Type B pancreatic cell (in vitro differentiated cells): ENCODE data around the gene SMCO2. TPM values are rescaled to one million over a fixed set of nuclear protein-coding genes. Genes with fewer than 3 reads are reported as not detected.

ENCODE experiments used
- DNase-seq: peaks from one replicate; pipeline ENCODE4 v3.0.0; 2021; ENCODE audit warnings: mixed read lengths; ENCODE audit not compliant: unreplicated experiment; ENCODE audit errors: extremely low spot score
- H3K27ac Mint-ChIP-seq: 2 replicates; pipeline ENCODE4 v1.8.0; 2021; ENCODE audit warnings: mild to moderate bottlenecking, mixed read lengths
- H3K27me3 Mint-ChIP-seq: 2 replicates; pipeline ENCODE4 v1.8.0; 2021; ENCODE audit warnings: mixed read lengths
- H3K36me3 Mint-ChIP-seq: 2 replicates; pipeline ENCODE4 v1.8.0; 2021; ENCODE audit warnings: mixed read lengths
- H3K4me1 Mint-ChIP-seq: one replicate; pipeline ENCODE4 v1.8.0; 2021; ENCODE audit warnings: mixed read lengths; ENCODE audit not compliant: unreplicated experiment
- H3K4me3 Mint-ChIP-seq: 2 replicates; pipeline ENCODE4 v1.8.0; 2021; ENCODE audit warnings: mild to moderate bottlenecking, mixed read lengths
- H3K9me3 Mint-ChIP-seq: 2 replicates; pipeline ENCODE4 v1.8.0; 2021; ENCODE audit warnings: mixed read lengths
- CTCF ChIP-seq: fragments of 200-600 bp; sonication (generic); conservative IDR thresholded peaks from 2 replicates; pipeline ENCODE4 v1.5.0; 2021; ENCODE audit warnings: antibody characterized with exemption, mild to moderate bottlenecking
- total RNA-seq: library from RNA; stranded (reverse); gene quantifications from 2 replicates; pipeline ENCODE4 v1.2.1, GENCODE V29; 2021; ENCODE audit warnings: low replicate concordance

SMCO2 gene
- total RNA-seq, 1 donor from 2014 or later, result not detected

DNA sequence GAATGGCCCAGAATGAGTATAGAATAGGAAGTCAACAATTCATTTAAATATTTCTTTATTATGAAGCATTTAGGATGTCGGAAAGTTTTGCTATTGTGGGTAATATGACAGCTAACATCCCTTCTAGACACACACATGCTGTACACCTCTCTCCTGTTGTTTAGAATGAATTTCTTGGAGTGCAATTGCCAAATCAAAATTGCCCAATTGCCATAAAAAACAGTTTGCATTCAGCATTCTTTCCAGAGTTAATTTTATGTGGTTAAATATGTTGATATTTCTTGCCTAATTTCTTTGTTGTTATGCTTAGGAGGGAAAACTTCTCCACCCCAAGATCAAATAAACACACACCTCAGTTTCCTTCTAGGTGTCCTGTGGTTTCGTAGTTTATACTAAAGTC lies 16.9 kb upstream of the SMCO2 start:
- peaks cover 13% of the 10 kb centered on the region for H3K36me3 Mint-ChIP-seq
- no peaks in the 10 kb centered on the region for H3K27me3 Mint-ChIP-seq
- no peak overlapping the region for H3K27ac Mint-ChIP-seq
- peaks cover 10% of the 10 kb centered on the region for H3K9me3 Mint-ChIP-seq
- TF ChIP-seq CTCF, result no peak
- no peak overlapping the region for H3K4me3 Mint-ChIP-seq
- no peak for DNase-seq
- no peaks in the 10 kb centered on the region for H3K4me1 Mint-ChIP-seq

DNA sequence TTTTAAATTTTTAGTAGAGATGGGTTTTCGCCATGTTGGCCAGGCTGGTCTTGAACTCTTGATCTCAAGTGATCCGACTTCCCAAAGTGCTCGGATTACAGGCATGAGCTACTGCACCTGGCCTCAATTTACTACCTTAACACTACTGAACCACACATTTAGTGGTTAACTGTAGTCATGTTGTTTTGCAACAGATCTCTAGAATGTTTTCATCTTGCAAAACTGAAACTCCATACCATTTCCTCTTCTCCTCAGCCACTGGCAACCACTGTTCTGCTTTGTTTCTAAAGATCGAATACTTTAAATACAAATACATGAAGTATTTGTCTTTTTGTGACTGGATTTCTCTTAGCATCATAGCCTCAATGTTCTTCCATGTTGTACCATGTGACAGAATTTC lies 15.4 kb upstream of the SMCO2 start:
- no peak for TF ChIP-seq CTCF
- Mint-ChIP-seq H3K27ac (no peak overlapping the region), H3K4me1 (no peaks in the 10 kb centered on the region), H3K27me3 (no peaks in the 10 kb centered on the region), H3K9me3 (peaks cover 10% of the 10 kb centered on the region), H3K36me3 (peaks cover 11% of the 10 kb centered on the region), H3K4me3 (no peak overlapping the region)
- DNase-seq, result no peak

- DNase-seq, result no peak
- Mint-ChIP-seq H3K27ac (no peak overlapping the region), H3K27me3 (peaks cover 9% of the 10 kb centered on the region), H3K36me3 (peaks cover 16% of the 10 kb centered on the region), H3K9me3 (peaks cover 5% of the 10 kb centered on the region), H3K4me3 (no peak overlapping the region), H3K4me1 (no peaks in the 10 kb centered on the region)
- peak; percentile 69 for TF ChIP-seq CTCF
These were observed 11.6 kb upstream of the SMCO2 start for GRCh38 chr12:27434673-27435565.

DNA sequence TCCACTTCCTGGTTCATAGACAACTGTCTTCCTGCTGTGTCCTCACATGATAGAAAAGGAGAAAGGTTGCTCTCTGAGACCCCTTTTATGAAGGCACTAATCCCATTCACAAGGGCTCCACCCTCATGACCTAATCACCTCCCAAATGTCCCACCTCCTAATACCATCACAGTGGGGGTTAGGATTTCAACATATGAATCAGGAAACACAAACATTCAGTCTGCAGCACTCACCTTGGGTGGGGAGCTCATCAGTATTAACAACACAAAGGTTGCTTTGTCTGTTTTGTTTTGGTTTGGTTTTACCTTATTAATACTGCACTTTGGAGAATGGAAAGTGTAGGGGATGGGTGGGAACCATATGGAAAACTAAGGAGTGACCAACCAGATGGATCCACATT lies 10.5 kb upstream of the SMCO2 start:
- H3K27me3 Mint-ChIP-seq, result peaks cover 9% of the 10 kb centered on the region
- DNase-seq, result no peak
- H3K36me3 Mint-ChIP-seq, result peaks cover 16% of the 10 kb centered on the region
- H3K4me3 Mint-ChIP-seq, result no peak overlapping the region
- peaks cover 5% of the 10 kb centered on the region for H3K9me3 Mint-ChIP-seq
- TF ChIP-seq CTCF, result no peak
- no peak overlapping the region for H3K27ac Mint-ChIP-seq
- H3K4me1 Mint-ChIP-seq, result no peaks in the 10 kb centered on the region

- Mint-ChIP-seq H3K4me1 (no peaks in the 10 kb centered on the region), H3K36me3 (peaks cover 9% of the 10 kb centered on the region), H3K27me3 (peaks cover 9% of the 10 kb centered on the region), H3K4me3 (no peak overlapping the region), H3K27ac (no peak overlapping the region), H3K9me3 (no peaks in the 10 kb centered on the region)
- no peak for TF ChIP-seq CTCF
- DNase-seq, result no peak
These were observed 9.8 kb upstream of the SMCO2 start for GRCh38 chr12:27436768-27437167.
